ENCODE data around the gene AGAP1. TPM values are rescaled to one million over a fixed set of nuclear protein-coding genes. Genes with fewer than 3 reads are reported as not detected.
A peak's percentile ranks its signal among the peaks of the same experiment; 100 is the strongest.

AGAP1 gene
- total RNA-seq, 4 donors from 2014 or later = 33.7 to 39.9 (median 35.6) TPM

DNA sequence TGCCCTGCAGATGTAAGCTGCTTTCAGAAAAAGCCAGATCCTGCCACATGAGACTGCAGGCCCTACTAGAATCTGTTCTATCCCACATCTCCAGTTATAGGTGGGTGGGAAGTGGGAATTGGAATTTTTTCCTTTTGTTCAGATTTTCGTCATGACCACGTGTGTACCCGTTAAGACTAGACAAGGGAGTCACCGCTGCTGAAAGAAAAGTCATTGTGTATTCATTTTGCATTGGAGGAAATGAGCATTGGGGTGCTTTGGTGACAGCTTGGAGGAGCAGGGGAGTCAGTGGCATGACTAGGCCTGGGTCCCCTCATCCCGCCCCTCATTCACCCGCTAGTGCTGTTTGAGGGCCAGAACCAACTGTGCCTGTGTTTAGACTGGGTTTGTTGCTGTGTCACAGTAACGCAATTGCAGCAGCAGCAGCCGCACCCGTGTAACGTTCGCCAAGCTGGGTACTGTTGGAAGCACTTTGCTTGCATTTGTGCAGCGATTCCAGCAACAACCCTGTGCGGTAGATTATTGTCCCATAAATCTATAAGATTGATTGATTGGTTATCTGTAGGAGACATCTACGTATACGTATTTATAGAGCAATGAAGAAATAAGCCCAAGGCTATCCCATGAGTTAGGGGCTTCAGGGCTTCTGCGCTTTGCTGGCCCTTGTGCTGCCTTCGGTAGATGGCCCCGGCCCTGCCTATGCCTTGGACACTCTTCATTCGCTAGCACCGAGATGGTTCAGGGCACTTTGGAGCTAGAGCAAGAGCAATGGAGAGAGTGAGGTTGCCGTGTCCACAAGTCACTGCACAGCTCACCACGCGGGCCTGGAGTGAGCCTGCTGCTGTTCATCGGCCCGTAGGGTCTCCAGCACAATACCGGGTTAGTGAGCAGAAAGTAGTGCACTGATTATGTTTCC, 194.9 kb downstream of the AGAP1 start:
- H3K27ac ChIP-seq = peak overlapping the region; percentile 52 to 91 (median 69)
- no peaks in the 10 kb centered on the region for H3K36me3 ChIP-seq
- no peaks in the 10 kb centered on the region for H3K27me3 ChIP-seq
- 61 to 71% methylated on average over 26 of the region's 26 CpGs for WGBS, 2 donors
- no peak overlapping the region for H3K4me3 ChIP-seq
- no peak for DNase-seq (ENCODE audit: low spot score in 2 of 2)
- TF ChIP-seq POLR2A (IDR thresholded peaks at IDR 0.05) (no peak), EP300 (IDR thresholded peaks at IDR 0.05) (peak in 1 of 2 donors; percentile 73)
- TF ChIP-seq, protein P1, sequence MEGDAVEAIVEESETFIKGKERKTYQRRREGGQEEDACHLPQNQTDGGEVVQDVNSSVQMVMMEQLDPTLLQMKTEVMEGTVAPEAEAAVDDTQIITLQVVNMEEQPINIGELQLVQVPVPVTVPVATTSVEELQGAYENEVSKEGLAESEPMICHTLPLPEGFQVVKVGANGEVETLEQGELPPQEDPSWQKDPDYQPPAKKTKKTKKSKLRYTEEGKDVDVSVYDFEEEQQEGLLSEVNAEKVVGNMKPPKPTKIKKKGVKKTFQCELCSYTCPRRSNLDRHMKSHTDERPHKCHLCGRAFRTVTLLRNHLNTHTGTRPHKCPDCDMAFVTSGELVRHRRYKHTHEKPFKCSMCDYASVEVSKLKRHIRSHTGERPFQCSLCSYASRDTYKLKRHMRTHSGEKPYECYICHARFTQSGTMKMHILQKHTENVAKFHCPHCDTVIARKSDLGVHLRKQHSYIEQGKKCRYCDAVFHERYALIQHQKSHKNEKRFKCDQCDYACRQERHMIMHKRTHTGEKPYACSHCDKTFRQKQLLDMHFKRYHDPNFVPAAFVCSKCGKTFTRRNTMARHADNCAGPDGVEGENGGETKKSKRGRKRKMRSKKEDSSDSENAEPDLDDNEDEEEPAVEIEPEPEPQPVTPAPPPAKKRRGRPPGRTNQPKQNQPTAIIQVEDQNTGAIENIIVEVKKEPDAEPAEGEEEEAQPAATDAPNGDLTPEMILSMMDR (IDR thresholded peaks at IDR 0.05) = no peak
- peaks cover 0 to 50% (median 8%) of the 10 kb centered on the region in 4 donors for H3K4me1 ChIP-seq
- H3K9me3 ChIP-seq = no peaks in the 10 kb centered on the region

DNA sequence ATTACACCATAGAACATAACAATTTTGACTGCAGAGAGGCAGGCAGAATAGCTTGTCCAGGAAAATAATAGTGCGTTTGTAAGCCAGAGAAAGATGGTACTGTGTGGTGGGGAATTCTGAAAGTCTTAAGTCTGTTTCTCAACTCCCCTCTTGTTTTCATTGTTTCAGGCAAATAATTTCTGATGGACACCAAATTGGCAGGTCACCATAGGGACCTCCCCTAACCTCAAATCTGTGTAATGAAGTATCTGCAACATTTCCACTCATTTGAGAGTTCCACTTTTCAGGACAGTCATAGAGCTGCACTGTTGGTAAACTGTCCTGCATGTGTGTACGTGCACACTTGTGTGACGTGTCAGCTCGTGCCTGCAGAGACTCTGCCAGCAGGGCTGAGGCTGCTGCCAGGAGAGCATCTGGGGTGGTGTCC, 195.6 kb downstream of the AGAP1 start:
- 47% methylated on average over 4 of the region's 4 CpGs for WGBS, 2 donors
- no peak for DNase-seq (ENCODE audit: low spot score in 2 of 2)
- TF ChIP-seq POLR2A (IDR thresholded peaks at IDR 0.05) (no peak), EP300 (IDR thresholded peaks at IDR 0.05) (peak; percentile 40 to 58)
- TF ChIP-seq, protein P1 (IDR thresholded peaks at IDR 0.05) = no peak
- Histone ChIP-seq H3K36me3 (no peaks in the 10 kb centered on the region), H3K4me3 (no peak overlapping the region), H3K9me3 (no peaks in the 10 kb centered on the region), H3K27ac (peak overlapping the region in 3 of 4 donors; percentile 44 to 91 (median 65)), H3K4me1 (peaks cover 0 to 49% (median 8%) of the 10 kb centered on the region in 4 donors), H3K27me3 (no peaks in the 10 kb centered on the region)

DNA sequence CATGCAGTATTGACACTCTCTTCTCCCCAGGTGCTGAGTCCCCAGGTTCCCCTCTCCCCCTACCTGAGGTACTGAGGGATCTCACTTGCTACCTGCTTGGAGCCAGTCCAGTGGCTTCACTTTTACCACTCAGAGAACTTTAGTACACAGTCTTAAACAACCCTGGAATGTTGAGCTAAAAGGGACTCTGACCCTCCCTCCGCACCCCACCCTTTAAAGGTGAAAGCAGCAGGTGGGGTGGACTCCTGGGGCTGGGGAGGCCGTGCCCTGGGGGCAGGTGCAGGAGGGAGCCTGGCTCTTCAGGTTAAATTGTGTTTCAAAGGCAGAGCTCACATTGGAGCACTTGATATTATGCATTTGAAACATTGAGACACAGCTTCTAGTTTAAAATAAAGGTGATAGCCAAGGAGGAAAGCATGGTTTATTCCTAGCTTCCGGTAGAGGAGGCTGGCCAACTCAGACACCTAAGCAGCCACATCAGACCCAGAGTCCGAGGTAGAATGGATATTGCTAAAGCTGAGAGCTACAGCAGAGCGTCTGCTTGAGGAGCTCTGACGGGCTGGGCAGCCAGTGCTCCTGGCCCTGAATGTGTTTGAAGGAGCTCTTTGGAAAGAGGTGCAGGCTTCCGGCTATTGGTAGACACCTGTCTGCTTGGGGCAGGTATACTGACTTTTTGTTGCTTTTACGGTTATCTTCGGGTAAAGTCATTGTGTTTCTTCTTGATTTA, 196.4 kb downstream of the AGAP1 start:
- no peaks in the 10 kb centered on the region for H3K36me3 ChIP-seq
- no peak overlapping the region for H3K4me3 ChIP-seq
- TF ChIP-seq POLR2A (IDR thresholded peaks at IDR 0.05) (no peak), EP300 (IDR thresholded peaks at IDR 0.05) (no peak)
- TF ChIP-seq, protein P1 (IDR thresholded peaks at IDR 0.05) = no peak
- no peaks in the 10 kb centered on the region for H3K9me3 ChIP-seq
- DNase-seq (ENCODE audit: low spot score in 2 of 2) = no peak
- 92 to 94% methylated on average over 9 of the region's 9 CpGs for WGBS, 2 donors
- no peaks in the 10 kb centered on the region for H3K27me3 ChIP-seq
- H3K4me1 ChIP-seq = peaks cover 0 to 43% (median 8%) of the 10 kb centered on the region in 4 donors
- H3K27ac ChIP-seq = peak overlapping the region; percentile 21 to 91 (median 54)

DNA sequence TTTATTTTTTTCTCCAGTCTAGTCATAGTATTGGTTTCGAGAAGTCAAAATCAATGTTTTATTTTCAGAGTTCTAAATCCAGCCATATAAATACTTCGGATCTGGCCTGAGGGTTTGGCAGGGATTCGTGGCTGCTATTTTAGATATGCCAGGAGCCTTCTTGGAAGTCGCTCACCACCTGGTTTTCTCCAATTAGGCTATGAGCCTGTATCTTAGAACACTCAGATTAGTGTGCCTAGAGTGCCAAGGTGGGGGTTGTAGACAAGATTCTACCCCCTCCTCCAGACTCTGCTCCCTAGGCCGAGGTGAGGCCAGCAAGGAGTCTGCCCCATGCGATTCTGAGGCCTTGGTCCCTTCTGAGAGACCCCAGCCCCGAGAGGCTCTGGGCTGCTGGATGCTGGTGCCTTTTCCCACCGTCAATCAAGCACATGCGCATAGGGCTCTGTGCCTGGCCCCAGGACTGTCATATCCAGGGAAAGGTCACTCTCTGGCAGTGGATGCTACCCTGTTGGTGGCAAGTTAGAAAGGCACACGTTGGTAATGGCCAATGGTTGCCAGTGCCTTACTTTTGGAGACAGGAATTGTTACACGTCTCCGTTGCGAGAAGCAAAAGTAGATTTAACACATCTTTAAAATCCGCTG, 197.1 kb downstream of the AGAP1 start:
- DNase-seq (ENCODE audit: low spot score in 2 of 2) = no peak
- no peaks in the 10 kb centered on the region for H3K9me3 ChIP-seq
- peak overlapping the region; percentile 21 to 91 (median 54) for H3K27ac ChIP-seq
- H3K4me1 ChIP-seq = peaks cover 0 to 36% (median 8%) of the 10 kb centered on the region in 4 donors
- WGBS, 2 donors = 89 to 92% methylated on average over 14 of the region's 14 CpGs
- TF ChIP-seq, protein P1 (IDR thresholded peaks at IDR 0.05) = no peak
- no peak for TF ChIP-seq EP300 (IDR thresholded peaks at IDR 0.05)
- TF ChIP-seq POLR2A (IDR thresholded peaks at IDR 0.05) = no peak
- H3K27me3 ChIP-seq = no peaks in the 10 kb centered on the region
- H3K36me3 ChIP-seq = no peaks in the 10 kb centered on the region
- H3K4me3 ChIP-seq = no peak overlapping the region
